Measurements from ENCODE around the gene LCN6.

- no peak for TF ChIP-seq CTCF (IDR thresholded peaks at IDR 0.05)
- TF ChIP-seq POLR2A (IDR thresholded peaks at IDR 0.05): no peak
Measured at GRCh38 chr9:136696502-136696901, 51.8 kb downstream of the LCN6 start.

Measured in testis (tissue), 2 donors.